CD4-positive, alpha-beta T cell (primary cell): ENCODE measurements around the gene ARHGAP42. TPM values are rescaled to one million over a fixed set of nuclear protein-coding genes. Genes with fewer than 3 reads are reported as not detected.

Experiments
- ATAC-seq: fragments of 200-7000 bp; cut with Tn5 transposase; one replicate; pipeline ENCODE4 v1.10.0; 2022; ENCODE audit warnings: mild to moderate bottlenecking; ENCODE audit not compliant: poor library complexity
- CTCF ChIA-PET: fragments of 350-600 bp; sonication (Branson Sonifier 250); formaldehyde crosslinking; loops from one replicate; lab custom pipeline; 2021; ENCODE audit warnings: antibody characterized with exemption, inconsistent platforms; lab: Charles Lee
- POLR2A ChIA-PET: fragments of 350-600 bp; sonication (Branson Sonifier 250); formaldehyde crosslinking; loops from one replicate; lab custom pipeline; 2021; ENCODE audit warnings: antibody characterized with exemption, inconsistent platforms; lab: Charles Lee
- DNase-seq, 14 experiments: peaks; one replicate each; pipeline ENCODE4 v3.0.0-alpha.2; 2013 to 2020; ENCODE audit warnings: mixed read lengths in 2 of 14
- H3K27ac ChIP-seq, 2 donors: one replicate each; pipeline versions ENCODE4 v1.5.1 to v1.7.0; 2013; ENCODE audit warnings: low read length in 2 of 2, low read depth in 1 of 2, mild to moderate bottlenecking in 1 of 2
- H3K27me3 ChIP-seq, 2 experiments: 1 replicate in 1 of 2; 2 replicates in 1 of 2; pipeline versions ENCODE4 v1.6.1 to v1.7.0; 2013; ENCODE audit warnings: low read length in 2 of 2, control low read depth in 1 of 2, mild to moderate bottlenecking in 1 of 2, moderate library complexity in 1 of 2; ENCODE audit not compliant: insufficient read depth in 2 of 2, control insufficient read depth in 1 of 2
- H3K36me3 ChIP-seq: one replicate; pipeline ENCODE4 v1.6.1; 2013; ENCODE audit warnings: low read length, control low read depth; ENCODE audit not compliant: insufficient read depth
- H3K4me1 ChIP-seq: one replicate; pipeline ENCODE4 v1.6.1; 2013; ENCODE audit warnings: low read length, control low read depth; ENCODE audit not compliant: insufficient read depth
- H3K4me3 ChIP-seq: one replicate; pipeline ENCODE4 v1.5.1; 2013; ENCODE audit warnings: mild to moderate bottlenecking, low read length, moderate library complexity
- H3K9me3 ChIP-seq, 2 experiments: 1 replicate in 1 of 2; 2 replicates in 1 of 2; pipeline versions ENCODE4 v1.6.1 to v1.7.0; 2013; ENCODE audit warnings: low read length in 2 of 2, mild to moderate bottlenecking in 2 of 2, control low read depth in 1 of 2, moderate library complexity in 1 of 2; ENCODE audit not compliant: control insufficient read depth in 1 of 2, insufficient read depth in 1 of 2
- H3K27ac Mint-ChIP-seq: one replicate; pipeline ENCODE4 v1.8.0; 2020; ENCODE audit warnings: mixed read lengths
- H3K27me3 Mint-ChIP-seq: one replicate; pipeline ENCODE4 v1.8.0; 2021; ENCODE audit warnings: mixed read lengths
- H3K36me3 Mint-ChIP-seq: one replicate; pipeline ENCODE4 v1.8.0; 2021; ENCODE audit warnings: low read depth, mixed read lengths
- H3K4me1 Mint-ChIP-seq: one replicate; pipeline ENCODE4 v1.8.0; 2021; ENCODE audit warnings: low read depth, mixed read lengths
- H3K4me3 Mint-ChIP-seq: one replicate; pipeline ENCODE4 v1.8.0; 2020; ENCODE audit warnings: mild to moderate bottlenecking, mixed read lengths
- H3K9me3 Mint-ChIP-seq: one replicate; pipeline ENCODE4 v1.8.0; 2020; ENCODE audit warnings: mixed read lengths
- CTCF ChIP-seq: fragments of 200-600 bp; IDR thresholded peaks from one replicate; pipeline ENCODE4 v1.8.0; 2022; ENCODE audit warnings: antibody characterized with exemption, mild to moderate bottlenecking
- intact Hi-C, 2 experiments: fragments of 100-400 bp; cut with DNase I in 1 of 2; cut with micrococcal nuclease in 1 of 2; formaldehyde crosslinking; loops; one replicate each; pipeline versions ENCODE4 v1.15.1 to v1.9.0; 2023 to 2025; cut with DNase I, micrococcal nuclease
- total RNA-seq, 174 experiments: library from RNA in 2 of 174; stranded (reverse) in 2 of 174; gene quantifications; one replicate each; pipeline ENCODE4 v1.2.3 and lab custom pipeline; 2021 to 2026

ARHGAP42 gene
- total RNA-seq, 2 experiments from 2014 or later, result not detected

DNA sequence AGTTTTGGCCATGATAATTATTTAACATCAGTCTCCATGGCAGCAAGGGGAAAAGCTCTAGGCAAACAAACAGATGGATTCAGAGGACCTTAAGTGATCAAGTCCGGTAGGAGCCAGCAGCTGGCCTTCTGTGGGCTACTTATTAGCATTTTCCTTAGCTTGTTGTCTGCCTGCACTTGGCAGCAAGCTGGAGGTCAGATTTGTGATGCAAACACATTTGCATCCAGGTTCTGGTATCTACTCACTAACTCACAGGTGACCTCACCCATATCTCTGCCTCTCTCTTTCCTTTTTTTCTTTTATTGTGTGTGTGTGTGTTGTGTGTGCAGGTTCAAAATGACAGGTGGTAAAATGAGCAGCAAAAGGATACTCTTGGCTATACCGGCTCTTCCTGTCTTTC lies 32.3 kb downstream of the ARHGAP42 start:
- H3K4me1 ChIP-seq, result no peaks in the 10 kb centered on the region
- H3K4me3 ChIP-seq, result no peak overlapping the region
- H3K4me1 Mint-ChIP-seq, result no peaks in the 10 kb centered on the region
- no peaks in the 10 kb centered on the region for H3K36me3 Mint-ChIP-seq
- CTCF ChIA-PET, result no interaction called here
- H3K27me3 ChIP-seq, result no peaks in the 10 kb centered on the region
- TF ChIP-seq CTCF, result no peak
- H3K27ac ChIP-seq, result no peak overlapping the region
- intact Hi-C loops, result no loop called here
- no peak for ATAC-seq
- H3K27me3 Mint-ChIP-seq, result no peaks in the 10 kb centered on the region
- no peak overlapping the region for H3K27ac Mint-ChIP-seq
- peaks cover 0 to 4% of the 10 kb centered on the region in 2 experiments for H3K9me3 ChIP-seq
- POLR2A ChIA-PET, result no interaction called here
- no peaks in the 10 kb centered on the region for H3K36me3 ChIP-seq
- DNase-seq, result no peak
- peaks cover 1% of the 10 kb centered on the region for H3K9me3 Mint-ChIP-seq
- H3K4me3 Mint-ChIP-seq, result no peak overlapping the region

DNA sequence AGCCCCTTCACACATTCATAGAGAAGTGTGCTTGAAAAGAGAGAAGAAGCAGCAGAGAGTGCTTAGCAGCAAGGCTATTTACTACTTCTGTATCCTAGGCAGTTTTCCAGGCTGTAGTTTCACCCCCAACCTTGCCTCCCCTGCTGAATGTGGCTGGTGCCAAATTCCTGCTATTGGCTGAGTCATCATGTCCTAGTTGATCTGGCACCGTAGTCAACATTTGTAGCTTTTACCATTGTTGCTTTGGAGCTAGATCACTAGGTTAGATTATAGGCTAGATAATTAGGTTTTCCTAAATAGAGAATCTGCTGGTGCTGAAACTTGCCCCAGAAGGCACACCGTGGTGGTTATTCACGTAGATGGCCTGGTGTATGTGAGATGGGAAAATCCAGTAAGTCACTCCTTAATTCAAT lies 32.7 kb downstream of the ARHGAP42 start:
- ChIA-PET CTCF (no interaction called here), POLR2A (no interaction called here)
- Histone ChIP-seq H3K27me3 (no peaks in the 10 kb centered on the region), H3K27ac (no peak overlapping the region), H3K4me3 (no peak overlapping the region), H3K9me3 (peaks cover 0 to 4% of the 10 kb centered on the region in 2 experiments), H3K36me3 (no peaks in the 10 kb centered on the region), H3K4me1 (no peaks in the 10 kb centered on the region)
- no peak overlapping the region for H3K27ac Mint-ChIP-seq
- TF ChIP-seq CTCF, result no peak
- no peak overlapping the region for H3K4me3 Mint-ChIP-seq
- ATAC-seq (no peak), DNase-seq (no peak)
- peaks cover 1% of the 10 kb centered on the region for H3K9me3 Mint-ChIP-seq
- H3K27me3 Mint-ChIP-seq, result no peaks in the 10 kb centered on the region
- no peaks in the 10 kb centered on the region for H3K36me3 Mint-ChIP-seq
- intact Hi-C loops, result no loop called here
- H3K4me1 Mint-ChIP-seq, result no peaks in the 10 kb centered on the region

- no peak for DNase-seq
- Mint-ChIP-seq H3K27ac (no peak overlapping the region), H3K9me3 (peaks cover under 1% of the 10 kb centered on the region), H3K4me1 (no peaks in the 10 kb centered on the region), H3K27me3 (no peaks in the 10 kb centered on the region), H3K4me3 (no peak overlapping the region), H3K36me3 (no peaks in the 10 kb centered on the region)
- no peaks in the 10 kb centered on the region for H3K36me3 ChIP-seq
- ChIA-PET CTCF (no interaction called here), POLR2A (no interaction called here)
- TF ChIP-seq CTCF, result no peak
- no peak for ATAC-seq
- H3K9me3 ChIP-seq, result peaks cover 0 to 12% of the 10 kb centered on the region in 2 experiments
- intact Hi-C loops, result no loop called here
- no peak overlapping the region for H3K27ac ChIP-seq
- no peaks in the 10 kb centered on the region for H3K27me3 ChIP-seq
- H3K4me3 ChIP-seq, result no peak overlapping the region
- no peaks in the 10 kb centered on the region for H3K4me1 ChIP-seq
Measured at GRCh38 chr11:100726680-100727079, 39.6 kb downstream of the ARHGAP42 start.
